Loucy (cell line): Measurements from ENCODE around the gene HK1.

Experiments used
- EZH2phosphoT487 ChIP-seq: fragments of 200-600 bp; IDR thresholded peaks from 2 replicates; pipeline ENCODE4 v1.6.1; 2018; ENCODE audit warnings: antibody characterized with exemption, mild to moderate bottlenecking, moderate library complexity, borderline replicate concordance
- TF ChIP-seq, protein P1 (sequence below): fragments of 200-600 bp; sonication (generic); conservative IDR thresholded peaks from 2 replicates; pipeline ENCODE4 v1.5.1; 2014; ENCODE audit warnings: mild to moderate bottlenecking, antibody characterized with exemption, low read length

DNA sequence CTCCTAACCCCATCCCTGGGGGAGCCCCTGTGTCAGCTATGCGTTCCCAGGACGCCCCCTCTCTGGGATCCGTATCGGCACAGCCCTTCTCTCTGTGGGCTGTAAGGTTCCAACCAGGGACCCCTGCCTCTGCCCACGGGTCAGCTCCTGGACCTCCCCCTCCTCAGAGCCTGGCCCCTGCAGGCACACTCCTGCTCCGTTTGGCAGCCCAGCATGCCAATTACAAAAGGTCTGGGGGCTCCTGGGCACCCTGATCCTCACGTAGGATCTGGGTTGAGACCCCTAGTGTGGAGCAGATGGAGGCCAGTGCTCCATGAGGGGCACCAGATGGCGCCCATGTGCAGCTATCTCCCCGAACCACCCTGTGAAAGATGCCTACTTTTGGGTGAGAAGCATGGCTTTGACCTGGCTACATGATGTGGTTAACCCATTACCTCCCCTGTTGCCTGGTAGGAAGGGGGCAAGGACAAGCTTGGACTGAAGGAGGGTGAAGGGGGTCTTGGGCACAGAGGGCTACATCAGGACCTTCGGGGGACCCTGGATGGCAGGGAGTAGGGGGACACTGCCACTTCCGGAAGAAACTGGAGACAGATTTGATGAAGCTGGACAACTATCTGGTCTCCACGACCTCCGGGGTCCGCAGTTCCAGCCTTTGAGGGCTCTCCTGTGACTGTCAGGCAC, 129.5 kb downstream of the HK1 start:
- TF ChIP-seq, protein P1, sequence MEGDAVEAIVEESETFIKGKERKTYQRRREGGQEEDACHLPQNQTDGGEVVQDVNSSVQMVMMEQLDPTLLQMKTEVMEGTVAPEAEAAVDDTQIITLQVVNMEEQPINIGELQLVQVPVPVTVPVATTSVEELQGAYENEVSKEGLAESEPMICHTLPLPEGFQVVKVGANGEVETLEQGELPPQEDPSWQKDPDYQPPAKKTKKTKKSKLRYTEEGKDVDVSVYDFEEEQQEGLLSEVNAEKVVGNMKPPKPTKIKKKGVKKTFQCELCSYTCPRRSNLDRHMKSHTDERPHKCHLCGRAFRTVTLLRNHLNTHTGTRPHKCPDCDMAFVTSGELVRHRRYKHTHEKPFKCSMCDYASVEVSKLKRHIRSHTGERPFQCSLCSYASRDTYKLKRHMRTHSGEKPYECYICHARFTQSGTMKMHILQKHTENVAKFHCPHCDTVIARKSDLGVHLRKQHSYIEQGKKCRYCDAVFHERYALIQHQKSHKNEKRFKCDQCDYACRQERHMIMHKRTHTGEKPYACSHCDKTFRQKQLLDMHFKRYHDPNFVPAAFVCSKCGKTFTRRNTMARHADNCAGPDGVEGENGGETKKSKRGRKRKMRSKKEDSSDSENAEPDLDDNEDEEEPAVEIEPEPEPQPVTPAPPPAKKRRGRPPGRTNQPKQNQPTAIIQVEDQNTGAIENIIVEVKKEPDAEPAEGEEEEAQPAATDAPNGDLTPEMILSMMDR = peak; percentile 85
- no peak for TF ChIP-seq EZH2phosphoT487
